HepG2 (cell line): ENCODE results near the gene FOXD4L6. TPM values are rescaled to one million over a fixed set of nuclear protein-coding genes. Genes with fewer than 3 reads are reported as not detected.
"Not testable (repeated sequence)": the region's sequence is repeated elsewhere in the genome, so short reads cannot be mapped to it uniquely, and the experiment has no call there.

Experiments used
- ATAC-seq: fragments of 200-7000 bp; cut with Tn5 transposase; 3 replicates; pipeline ENCODE4 v1.9.1; 2020; ENCODE audit warnings: mild to moderate bottlenecking, moderate library complexity
- BruUV-seq: library from RNA; stranded (reverse); fragments of 400-500 nt; replicated peaks from 2 replicates; lab custom pipeline; 2021; lab: Mats Ljungman, UMichigan
- CTCF ChIA-PET: fragments of 300-600 bp; formaldehyde crosslinking; extraction: SDS; loops from one replicate; lab custom pipeline; 2021; ENCODE audit warnings: low total read pairs, inconsistent platforms, low intra/inter-chr PET ratio; lab: Yijun Ruan, JAX
- POLR2A ChIA-PET: fragments of 350-600 bp; sonication (Branson Sonifier 250); formaldehyde crosslinking; loops from one replicate; lab custom pipeline; 2020; ENCODE audit warnings: antibody characterized with exemption, inconsistent platforms; lab: Yijun Ruan, JAX
- DNase-seq: peaks from one replicate; pipeline ENCODE4 v3.0.0-alpha.2; 2015; ENCODE audit warnings: low spot score
- FAIRE-seq: peaks from 3 replicates; lab custom pipeline; 2011; peaks lifted over from hg19 to GRCh38; lab: Jason Lieb, UNC
- H2AFZ ChIP-seq: one replicate; pipeline ENCODE4 v1.6.1; 2011; ENCODE audit warnings: low read length, inconsistent platforms
- H3K27ac ChIP-seq: fragments of 300-600 bp; 3 replicates; pipeline ENCODE4 v1.8.0; 2011; ENCODE audit warnings: mixed run types, mild to moderate bottlenecking, mixed read lengths, low read length, inconsistent platforms; ENCODE audit not compliant: insufficient read depth; ENCODE audit errors: extremely low read length
- H3K27me3 ChIP-seq, 2 experiments: fragments of 200-600 bp in 1 of 2; 2 replicates in 1 of 2; 3 replicates in 1 of 2; pipeline versions ENCODE4 v1.6.0 to v1.8.0; 2011; ENCODE audit warnings: low read length in 2 of 2, mild to moderate bottlenecking in 2 of 2, moderate library complexity in 2 of 2, inconsistent platforms in 1 of 2; ENCODE audit not compliant: insufficient read depth in 2 of 2, control insufficient read depth in 1 of 2
- H3K36me3 ChIP-seq, 2 experiments: fragments of 200-600 bp in 1 of 2; replicated peaks in 1 of 2; 2 replicates in 1 of 2; 3 replicates in 1 of 2; pipeline versions ENCODE4 v1.5.1 to v1.8.0; 2011; ENCODE audit warnings: low read length in 2 of 2, inconsistent platforms in 1 of 2; ENCODE audit not compliant: insufficient read depth in 2 of 2, control insufficient read depth in 1 of 2
- H3K4me1 ChIP-seq: 2 replicates; pipeline ENCODE4 v1.5.1; 2012; ENCODE audit warnings: low read length, inconsistent platforms; ENCODE audit not compliant: insufficient read depth
- H3K4me2 ChIP-seq: 2 replicates; pipeline ENCODE4 v1.6.0; 2011; ENCODE audit warnings: low read depth, low read length, inconsistent platforms
- H3K4me3 ChIP-seq, 3 experiments: fragments of 200-600 bp in 1 of 3; sonication (generic), shearing (Covaris generic) in 1 of 3; replicated peaks in 1 of 3; 2 replicates each; pipeline ENCODE4 v1.5.1; 2011 to 2016; ENCODE audit warnings: low read length in 3 of 3, inconsistent platforms in 2 of 3, low read depth in 2 of 3, mild to moderate bottlenecking in 2 of 3, control low read depth in 1 of 3, mixed read lengths in 1 of 3; ENCODE audit not compliant: insufficient read depth in 1 of 3
- H3K79me2 ChIP-seq: one replicate; pipeline ENCODE4 v1.6.1; 2011; ENCODE audit warnings: low read length, inconsistent platforms; ENCODE audit not compliant: insufficient read depth
- H3K9ac ChIP-seq: 2 replicates; pipeline ENCODE4 v1.6.0; 2011; ENCODE audit warnings: mild to moderate bottlenecking, low read depth, low read length, inconsistent platforms; ENCODE audit not compliant: insufficient read depth
- H3K9me3 ChIP-seq: 2 replicates; pipeline ENCODE4 v1.5.1; 2012; ENCODE audit warnings: mild to moderate bottlenecking, low read length
- H4K20me1 ChIP-seq: 2 replicates; pipeline ENCODE4 v1.6.0; 2011; ENCODE audit warnings: inconsistent platforms, mild to moderate bottlenecking, low read length, moderate library complexity; ENCODE audit not compliant: insufficient read depth
- WGBS: methylation state at CpG from one replicate; pipeline ENCODE4 v1.1.6; 2017; ENCODE audit warnings: low lambda C conversion rate; 5-methylcytosine and 5-hydroxymethylcytosine counted together
- in situ Hi-C: cut with HindIII; loops from 2 replicates; pipeline ENCODE4 v1.10.0; 2017; ENCODE audit warnings: low pct_unique_long_range_greater_than_20kb; ENCODE audit not compliant: extremely low pct_ligation_motif_present
- intact Hi-C: fragments of 100-400 bp; cut with micrococcal nuclease; formaldehyde crosslinking; loops from one replicate; pipeline ENCODE4 v1.10.0; 2022; ENCODE audit not compliant: unreplicated experiment
- polyA plus RNA-seq, 8 experiments: library from polyadenylated mRNA; depleted of rRNA in 3 of 8; stranded (reverse) in 7 of 8; unstranded in 1 of 8; fragments of >200 nt; fragmentation: Illumina TruSeq in 4 of 8; extraction: Trizol in 4 of 8; gene quantifications; 2 replicates each; pipeline versions ENCODE4 v1.2.1 to v1.2.3, GENCODE V29; 2011 to 2016; ENCODE audit warnings: low read depth in 4 of 8, missing spikeins in 1 of 8, mixed read lengths in 1 of 8; ENCODE audit not compliant: insufficient read depth in 1 of 8
- total RNA-seq, 5 experiments: library from RNA; depleted of rRNA; stranded (reverse); fragments of >200 nt; fragmentation: Illumina TruSeq; extraction: Trizol; gene quantifications; 2 replicates each; pipeline ENCODE4 v1.2.3, GENCODE V29; 2016; ENCODE audit warnings: low read depth in 1 of 5

The FOXD4L6 gene
- total and polyA plus RNA-seq, 2 of the 13 experiments (the other 11 are each of a cell fraction or from before 2014, with no cell fraction given): 0.11 TPM; not detected in 1

- FAIRE-seq, H3K36me3 ChIP-seq: not testable (repeated sequence)
Measured at GRCh38 chr9:41119719-41120118, 8.8 kb downstream of the FOXD4L6 start.

GRCh38 chr9:41119311-41119710 is 9.2 kb downstream of the FOXD4L6 start:
- H3K9me3 ChIP-seq, H3K4me3 ChIP-seq, DNase-seq, BruUV-seq, H3K9ac ChIP-seq, H3K36me3 ChIP-seq, POLR2A ChIA-PET, H3K27ac ChIP-seq, intact Hi-C loops, H3K4me2 ChIP-seq, H3K4me1 ChIP-seq, H3K79me2 ChIP-seq, in situ Hi-C loops, H2AFZ ChIP-seq, CTCF ChIA-PET, H3K27me3 ChIP-seq, FAIRE-seq, H4K20me1 ChIP-seq: not testable (repeated sequence)
- 15% methylated on average over 7 of the region's 7 CpGs for WGBS
- ATAC-seq: peak; percentile 48

More at GRCh38 chr9:41119719-41120118, 8.8 kb downstream of the FOXD4L6 start:
- H3K79me2 ChIP-seq, H3K4me3 ChIP-seq, DNase-seq, BruUV-seq, H3K9me3 ChIP-seq, H3K4me1 ChIP-seq, in situ Hi-C loops, intact Hi-C loops, ATAC-seq, H3K27ac ChIP-seq, CTCF ChIA-PET, H2AFZ ChIP-seq, H4K20me1 ChIP-seq, H3K4me2 ChIP-seq, H3K27me3 ChIP-seq, POLR2A ChIA-PET, H3K9ac ChIP-seq: not testable (repeated sequence)
- WGBS: no CpG with 5 or more reads among the region's 5 CpGs

GRCh38 chr9:41113348-41113747 is 15.1 kb downstream of the FOXD4L6 start:
- ATAC-seq, POLR2A ChIA-PET, H3K4me1 ChIP-seq, H2AFZ ChIP-seq, BruUV-seq, H3K4me3 ChIP-seq, intact Hi-C loops, H3K4me2 ChIP-seq, H3K9me3 ChIP-seq, CTCF ChIA-PET, H3K9ac ChIP-seq, H3K27ac ChIP-seq, in situ Hi-C loops, DNase-seq, FAIRE-seq, H3K36me3 ChIP-seq, H3K27me3 ChIP-seq, H4K20me1 ChIP-seq, H3K79me2 ChIP-seq: not testable (repeated sequence)
- 63% methylated on average over 6 of the region's 14 CpGs for whole genome bisulfite sequencing

- ATAC-seq, FAIRE-seq, H3K4me3 ChIP-seq, H3K27me3 ChIP-seq, DNase-seq, H3K36me3 ChIP-seq, CTCF ChIA-PET, H4K20me1 ChIP-seq, H3K9ac ChIP-seq, POLR2A ChIA-PET, H3K4me2 ChIP-seq, H3K9me3 ChIP-seq, intact Hi-C loops, H3K79me2 ChIP-seq, H3K4me1 ChIP-seq, H3K27ac ChIP-seq, BruUV-seq, H2AFZ ChIP-seq, in situ Hi-C loops: not testable (repeated sequence)
- WGBS: 58% methylated on average over 11 of the region's 12 CpGs
Measured at GRCh38 chr9:41111414-41111813, 17.1 kb downstream of the FOXD4L6 start.
